HG02943 (cell line): ENCODE measurements around the gene TANGO6.

Experiments
- ATAC-seq: cut with Tn5 transposase; IDR thresholded peaks from one replicate; pipeline ENCODE4 v1.9.1; 2021; ENCODE audit warnings: mild to moderate bottlenecking, low read depth, moderate library complexity; ENCODE audit not compliant: unreplicated experiment

TANGO6 gene

DNA sequence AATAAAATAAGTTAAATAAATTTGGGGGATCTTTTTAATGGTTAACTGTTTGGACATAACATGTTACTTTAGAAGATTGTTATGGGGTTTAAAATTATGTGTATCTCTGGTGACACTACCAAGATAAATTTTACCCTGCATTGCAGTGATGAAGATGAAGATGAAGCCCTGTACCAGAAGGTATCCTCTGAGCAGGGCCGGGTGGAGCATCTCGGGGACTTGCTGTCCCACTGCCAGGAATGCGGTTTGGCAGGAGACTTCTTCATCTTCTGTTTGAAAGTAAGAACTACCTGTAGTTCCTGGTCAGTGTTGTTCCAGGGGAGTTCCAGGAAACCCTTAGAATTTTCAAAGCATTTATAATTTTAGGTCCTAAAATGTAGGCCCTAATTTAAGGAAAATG is 64.0 kb downstream of the TANGO6 start:
- ATAC-seq: no peak

- no peak for ATAC-seq
Measured at GRCh38 chr16:68907781-68908181, 64.5 kb downstream of the TANGO6 start.

- ATAC-seq: no peak
Measured at GRCh38 chr16:68909099-68909733, 65.9 kb downstream of the TANGO6 start.

DNA sequence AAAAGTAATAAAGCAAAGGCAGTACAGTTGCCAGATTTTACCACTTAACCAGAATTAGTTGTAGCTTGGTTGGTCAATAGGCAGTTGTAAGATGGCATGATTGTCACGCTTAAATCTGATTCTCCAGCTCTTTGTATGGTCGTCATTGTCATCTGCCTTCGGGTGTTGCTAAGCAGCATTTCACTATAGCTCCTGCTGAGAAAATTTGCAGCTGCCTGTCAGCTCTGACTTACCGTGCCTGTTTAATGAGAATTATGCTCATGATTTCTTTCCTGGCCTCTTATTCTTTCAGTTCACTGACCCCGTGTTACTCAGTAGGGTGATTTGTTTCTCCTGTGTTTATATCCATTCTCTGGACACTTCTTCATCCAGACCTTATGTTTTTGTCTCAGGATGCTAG is 66.7 kb downstream of the TANGO6 start:
- ATAC-seq: no peak

DNA sequence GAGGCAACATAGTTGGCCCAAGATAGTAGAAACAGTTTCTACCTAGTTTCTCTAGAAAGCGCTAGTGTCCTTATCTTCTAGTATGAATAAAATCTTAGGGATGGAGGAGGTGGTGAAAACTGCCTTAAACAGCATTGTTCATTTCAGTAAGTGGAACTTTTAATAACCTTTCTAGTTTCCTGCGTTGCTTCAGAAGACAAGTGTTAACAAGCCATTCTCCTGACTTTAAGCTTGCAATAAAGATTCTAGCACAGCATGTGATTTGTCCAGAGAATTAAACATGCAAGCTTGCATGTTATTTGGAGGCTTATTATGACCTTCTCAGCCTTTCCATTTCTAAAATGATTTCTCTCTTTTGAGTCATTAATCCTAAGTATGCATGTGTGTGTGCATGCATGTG is 72.3 kb downstream of the TANGO6 start:
- ATAC-seq: no peak

DNA sequence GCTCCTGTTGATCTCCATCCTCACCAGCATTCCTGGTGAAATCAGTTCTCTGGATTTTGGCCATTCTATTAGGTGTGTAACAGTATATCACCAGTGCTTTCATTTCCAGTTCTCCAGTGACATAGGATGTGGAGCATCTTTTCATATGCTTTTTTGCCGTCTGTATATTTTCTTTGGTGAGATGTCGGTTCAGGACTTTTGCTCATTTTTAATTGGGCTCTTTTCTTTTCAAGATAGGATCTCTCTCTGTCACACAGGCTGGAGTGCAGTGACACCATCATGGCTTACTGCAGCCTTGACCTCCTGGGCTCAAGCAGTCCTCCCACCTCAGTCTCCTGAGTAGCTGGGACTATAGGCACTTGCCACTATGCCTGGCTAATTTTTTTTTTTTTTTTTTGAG is 74.2 kb downstream of the TANGO6 start:
- ATAC-seq: no peak

- ATAC-seq: no peak
Measured at GRCh38 chr16:68920349-68920748, 77.0 kb downstream of the TANGO6 start.

DNA sequence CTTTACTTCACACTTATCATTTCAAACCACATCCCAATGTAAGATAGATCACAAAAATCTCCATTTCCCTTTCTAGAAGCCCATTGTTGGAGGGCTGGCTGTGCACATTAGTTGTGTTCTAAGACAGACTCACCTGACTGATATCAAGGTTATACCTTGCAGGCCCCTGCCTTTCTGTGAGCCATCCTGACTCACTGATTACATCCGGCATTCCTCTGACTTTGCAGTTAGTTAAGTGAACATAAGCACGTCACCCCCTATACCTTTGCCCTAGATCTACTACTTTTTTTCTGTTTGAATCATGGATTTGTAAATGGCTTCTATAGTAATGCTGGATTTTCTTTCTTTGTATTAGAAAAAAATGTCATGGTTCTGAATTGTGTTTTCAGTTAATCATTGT is 78.3 kb downstream of the TANGO6 start:
- no peak for ATAC-seq

DNA sequence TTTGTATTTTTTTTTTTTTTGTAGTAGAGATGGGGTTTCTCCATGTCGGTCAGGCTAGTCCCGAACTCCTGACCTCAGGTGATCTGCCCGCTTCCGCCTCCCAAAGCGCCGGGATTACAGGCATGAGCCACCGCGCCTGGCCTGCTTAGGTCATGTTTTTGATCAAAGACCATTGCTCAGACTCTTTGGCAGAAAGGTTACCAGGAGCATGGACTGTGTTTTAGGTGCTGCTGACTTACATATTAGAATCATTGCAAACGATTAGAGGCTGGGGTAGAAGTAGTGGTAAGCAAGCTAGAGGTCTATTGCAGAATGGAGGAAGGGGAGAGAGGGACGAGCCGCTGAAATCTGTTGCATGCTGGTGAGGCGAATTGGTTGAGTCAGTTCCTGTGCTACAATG is 79.8 kb downstream of the TANGO6 start:
- ATAC-seq: no peak

DNA sequence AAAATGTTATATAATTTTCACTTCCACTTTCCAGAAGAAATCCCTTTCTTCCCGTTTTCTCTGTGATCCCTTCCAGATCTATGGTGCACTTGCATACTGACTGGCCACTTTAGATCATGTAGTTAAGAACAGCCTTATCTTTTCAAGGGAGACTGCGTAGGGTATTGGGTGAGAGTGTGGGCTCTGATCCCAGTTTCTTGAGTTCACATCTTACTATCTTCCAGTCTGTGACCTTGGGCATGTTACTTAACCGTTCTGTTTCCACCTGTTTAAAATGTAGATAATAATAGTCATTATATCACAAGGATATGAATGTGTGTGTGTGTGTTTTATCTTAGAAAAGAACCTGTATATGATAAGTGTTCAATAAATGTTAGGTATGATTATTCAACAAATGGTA is 83.7 kb downstream of the TANGO6 start:
- ATAC-seq: no peak

GRCh38 chr16:68931196-68931595 is 87.9 kb downstream of the TANGO6 start:
- ATAC-seq: no peak

DNA sequence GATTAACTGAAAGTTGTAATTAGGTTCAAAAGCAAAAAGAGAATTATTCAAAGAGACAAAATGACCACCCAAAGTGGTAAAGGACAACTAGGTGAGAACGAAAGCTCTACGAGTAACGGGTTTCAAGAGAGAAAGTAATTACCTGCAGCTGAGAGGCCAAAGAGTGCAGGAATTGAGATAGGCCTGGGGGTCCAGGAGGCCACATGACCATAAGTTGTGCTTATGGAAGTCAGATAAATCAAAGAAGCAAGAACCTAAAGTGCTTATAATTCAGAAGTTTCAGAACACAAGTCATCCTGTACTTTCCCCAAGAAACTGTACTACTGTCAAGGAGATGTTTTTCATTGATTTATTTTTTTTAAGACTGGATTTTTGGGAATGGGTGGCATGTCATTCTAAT is 91.1 kb downstream of the TANGO6 start:
- ATAC-seq: no peak

GRCh38 chr16:68935008-68935407 is 91.7 kb downstream of the TANGO6 start:
- no peak for ATAC-seq

- no peak for ATAC-seq
Measured at GRCh38 chr16:68936736-68937631, 93.7 kb downstream of the TANGO6 start.

DNA sequence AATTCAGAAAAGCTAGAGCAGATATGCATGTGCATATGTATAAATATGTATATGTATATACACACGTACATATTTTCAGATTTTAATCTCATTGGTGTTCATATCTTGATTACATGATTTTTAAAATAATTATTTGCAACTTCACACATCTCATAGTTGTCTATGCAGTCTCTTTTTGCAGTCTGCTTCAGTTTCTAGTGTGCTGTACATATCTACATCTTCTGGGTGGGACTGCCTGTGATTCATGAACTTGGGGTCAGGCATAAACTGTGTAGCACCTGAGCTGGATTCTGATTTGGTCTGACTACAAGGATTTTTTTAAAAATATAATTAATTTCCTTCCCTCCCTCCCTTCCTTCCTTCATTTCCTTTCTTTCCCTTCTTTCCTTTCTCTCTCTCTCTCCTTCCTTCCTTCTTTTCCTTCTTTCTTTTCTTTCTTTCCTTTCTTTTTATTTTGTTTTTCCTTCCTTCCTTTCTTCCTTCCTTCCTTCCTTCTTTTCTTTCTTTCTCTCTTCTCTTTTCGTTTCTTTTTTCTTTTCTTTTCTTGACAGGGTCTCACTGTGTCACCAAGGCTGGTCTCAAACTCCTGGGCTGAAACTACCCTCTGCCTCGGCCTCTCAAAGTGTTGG is 96.5 kb downstream of the TANGO6 start:
- no peak for ATAC-seq

GRCh38 chr16:68940816-68941215 is 97.5 kb downstream of the TANGO6 start:
- ATAC-seq: no peak

GRCh38 chr16:68943961-68944360 is 100.6 kb downstream of the TANGO6 start:
- ATAC-seq: no peak

DNA sequence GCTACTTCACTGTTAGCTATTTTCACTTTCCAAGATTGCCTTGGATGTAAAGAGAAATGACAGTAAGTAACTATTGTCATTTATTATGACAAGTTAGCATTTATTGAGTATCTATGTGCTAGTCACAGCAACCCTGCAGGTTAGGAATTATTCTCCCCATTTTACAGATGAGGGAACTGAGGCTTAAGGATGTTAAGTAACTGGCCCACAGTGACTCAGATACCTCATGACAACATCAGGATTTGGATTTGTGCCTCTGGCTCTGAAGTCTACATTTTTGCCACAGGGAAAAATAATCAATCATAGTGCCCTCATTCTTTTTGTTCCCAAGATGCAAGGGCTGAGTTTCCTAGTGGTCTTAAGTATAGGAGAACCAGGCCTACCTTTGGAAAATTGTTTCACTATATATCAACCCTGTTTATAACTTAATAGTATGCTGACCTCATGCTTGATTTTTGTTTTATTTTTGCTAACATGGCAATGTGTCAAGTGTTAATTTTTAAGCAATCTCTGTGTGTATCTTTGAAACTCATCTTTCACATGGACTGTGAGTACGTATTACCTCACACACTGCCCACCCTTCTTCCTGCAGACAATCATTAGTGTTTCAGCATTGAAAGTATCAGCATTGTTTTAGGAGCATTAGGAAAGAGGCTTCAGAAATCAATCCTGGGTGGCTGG is 105.0 kb downstream of the TANGO6 start:
- no peak for ATAC-seq

DNA sequence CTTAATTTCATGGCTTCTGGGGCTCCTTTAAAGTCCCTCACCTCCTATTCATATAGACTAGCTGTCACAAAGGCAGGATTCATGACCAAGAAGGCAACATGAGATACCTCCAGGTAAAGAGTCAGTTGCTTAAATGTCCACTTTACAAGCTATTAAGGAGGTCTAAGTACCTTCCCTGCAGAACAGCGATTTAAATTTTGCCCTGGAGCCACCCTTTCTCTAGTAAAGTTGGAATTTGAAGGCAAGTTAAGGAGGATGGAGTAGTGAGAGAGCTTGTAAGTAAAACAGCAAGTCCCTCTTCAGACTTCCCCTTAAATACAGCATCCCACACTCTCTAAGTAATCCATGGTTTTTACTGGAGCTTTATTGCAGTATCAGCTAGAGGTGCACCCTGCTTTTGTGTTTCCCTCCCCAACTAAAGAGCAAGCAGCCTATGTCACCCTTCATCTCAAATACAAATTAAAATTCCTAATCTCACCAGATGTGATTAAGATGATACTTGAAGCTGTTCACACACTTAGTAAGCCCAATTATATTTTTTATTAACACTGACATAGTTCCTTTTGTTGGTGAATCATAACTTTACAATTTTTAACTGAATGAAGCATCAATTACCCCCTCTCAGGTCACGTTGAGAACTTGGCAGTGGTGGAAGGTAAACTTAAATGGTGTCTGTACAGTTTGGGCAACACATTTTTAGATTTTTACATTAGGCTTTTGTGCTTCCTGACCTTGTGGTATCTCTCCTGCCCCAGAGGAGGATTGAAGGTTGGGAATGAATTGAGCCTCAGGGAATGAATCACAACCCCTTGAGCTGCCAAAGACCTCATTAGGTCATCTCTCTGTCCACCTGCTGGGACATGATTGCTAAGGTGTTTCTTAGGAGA is 108.9 kb downstream of the TANGO6 start:
- ATAC-seq: no peak
